Measurements from ENCODE around the gene NOTUM. TPM values are rescaled to one million over a fixed set of nuclear protein-coding genes. Genes with fewer than 3 reads are reported as not detected.
"Not testable (repeated sequence)": the region's sequence is repeated elsewhere in the genome, so short reads cannot be mapped to it uniquely, and the experiment has no call there.

Gene NOTUM
- polyA plus RNA-seq, 4 donors, result 1.0 to 1.1 TPM; not detected in 2

GRCh38 chr17:81983011-81983638 lies 22.1 kb upstream of the NOTUM start:
- Histone ChIP-seq H3K4me3 (ENCODE audit: low read depth in 1 of 3, low read length in 3 of 3) (no peak overlapping the region), H3K27me3 (ENCODE audit: control insufficient read depth in 3 of 3, insufficient read depth in 3 of 3, low read length in 3 of 3) (no peaks in the 10 kb centered on the region), H3K4me1 (ENCODE audit: control insufficient read depth in 3 of 3, insufficient read depth in 2 of 3, low read depth in 1 of 3, low read length in 2 of 3) (peaks cover 0 to 14% (median 3%) of the 10 kb centered on the region in 3 donors), H3K36me3 (ENCODE audit: control insufficient read depth in 3 of 3, insufficient read depth in 2 of 3, low read depth in 1 of 3, low read length in 3 of 3) (peaks cover 4 to 77% (median 4%) of the 10 kb centered on the region in 3 donors), H3K9me3 (ENCODE audit: control insufficient read depth in 2 of 2, insufficient read depth in 1 of 2, low read depth in 1 of 2, low read length in 1 of 2) (no peaks in the 10 kb centered on the region), H3K27ac (ENCODE audit: low read depth in 1 of 3, low read length in 2 of 3) (no peak overlapping the region)
- 85 to 92% (median 90%) methylated on average over 35 of the region's 35 CpGs for WGBS, 3 donors
- FAIRE-seq (no peak), DNase-seq (no peak)

GRCh38 chr17:81981511-81981910 lies 20.5 kb upstream of the NOTUM start:
- DNase-seq; FAIRE-seq; H3K4me3 ChIP-seq (ENCODE audit: low read depth in 1 of 3, low read length in 3 of 3); H3K9me3 ChIP-seq (ENCODE audit: control insufficient read depth in 2 of 2, insufficient read depth in 1 of 2, low read depth in 1 of 2, low read length in 1 of 2); H3K27me3 ChIP-seq (ENCODE audit: control insufficient read depth in 3 of 3, insufficient read depth in 3 of 3, low read length in 3 of 3); H3K27ac ChIP-seq (ENCODE audit: low read depth in 1 of 3, low read length in 2 of 3): not testable (repeated sequence)
- Histone ChIP-seq H3K4me1 (ENCODE audit: control insufficient read depth in 3 of 3, insufficient read depth in 2 of 3, low read depth in 1 of 3, low read length in 2 of 3) (peaks cover 0 to 19% (median 3%) of the 10 kb centered on the region in 3 donors), H3K36me3 (ENCODE audit: control insufficient read depth in 3 of 3, insufficient read depth in 2 of 3, low read depth in 1 of 3, low read length in 3 of 3) (peaks cover 4 to 66% (median 4%) of the 10 kb centered on the region in 3 donors)
- 96 to 97% (median 96%) methylated on average over 12 of the region's 12 CpGs for WGBS, 3 donors

- H3K4me1 ChIP-seq (ENCODE audit: control insufficient read depth in 3 of 3, insufficient read depth in 2 of 3, low read depth in 1 of 3, low read length in 2 of 3), result peaks cover 0 to 20% (median 3%) of the 10 kb centered on the region in 3 donors
- 82 to 86% (median 83%) methylated on average over 9 of the region's 9 CpGs for WGBS, 3 donors
- H3K4me3 ChIP-seq (ENCODE audit: low read depth in 1 of 3, low read length in 3 of 3), result no peak overlapping the region
- DNase-seq, result no peak
- H3K36me3 ChIP-seq (ENCODE audit: control insufficient read depth in 3 of 3, insufficient read depth in 2 of 3, low read depth in 1 of 3, low read length in 3 of 3), result peaks cover 3 to 59% (median 4%) of the 10 kb centered on the region in 3 donors
- no peaks in the 10 kb centered on the region for H3K9me3 ChIP-seq (ENCODE audit: control insufficient read depth in 2 of 2, insufficient read depth in 1 of 2, low read depth in 1 of 2, low read length in 1 of 2)
- H3K27ac ChIP-seq (ENCODE audit: low read depth in 1 of 3, low read length in 2 of 3), result no peak overlapping the region
- no peaks in the 10 kb centered on the region for H3K27me3 ChIP-seq (ENCODE audit: control insufficient read depth in 3 of 3, insufficient read depth in 3 of 3, low read length in 3 of 3)
- no peak for FAIRE-seq
These were observed 19.8 kb upstream of the NOTUM start for GRCh38 chr17:81980707-81981343.

DNA sequence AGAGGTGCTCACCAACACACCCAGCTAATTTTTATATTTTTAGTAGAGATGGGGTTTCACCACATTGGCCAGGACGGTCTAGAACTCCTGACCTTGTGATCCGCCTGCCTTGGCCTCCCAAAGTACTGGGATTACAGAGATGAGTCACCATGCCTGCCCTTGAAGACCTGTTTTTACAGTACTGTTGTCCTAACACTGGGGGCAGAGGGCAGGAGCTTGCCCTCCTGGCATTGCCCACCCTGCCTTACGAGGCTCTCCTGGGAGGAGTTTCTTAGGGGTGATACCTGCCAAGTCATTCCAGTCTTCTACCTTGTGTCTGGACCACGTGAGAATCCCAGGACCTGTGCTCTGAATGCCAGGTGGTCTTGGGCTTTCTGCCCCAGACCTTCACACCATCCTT lies 19.1 kb upstream of the NOTUM start:
- Histone ChIP-seq H3K36me3 (ENCODE audit: control insufficient read depth in 3 of 3, insufficient read depth in 2 of 3, low read depth in 1 of 3, low read length in 3 of 3) (peaks cover 0 to 52% (median 3%) of the 10 kb centered on the region in 3 donors), H3K4me3 (ENCODE audit: low read depth in 1 of 3, low read length in 3 of 3) (no peak overlapping the region), H3K4me1 (ENCODE audit: control insufficient read depth in 3 of 3, insufficient read depth in 2 of 3, low read depth in 1 of 3, low read length in 2 of 3) (peaks cover 0 to 20% (median 3%) of the 10 kb centered on the region in 3 donors), H3K9me3 (ENCODE audit: control insufficient read depth in 2 of 2, insufficient read depth in 1 of 2, low read depth in 1 of 2, low read length in 1 of 2) (no peaks in the 10 kb centered on the region), H3K27me3 (ENCODE audit: control insufficient read depth in 3 of 3, insufficient read depth in 3 of 3, low read length in 3 of 3) (no peaks in the 10 kb centered on the region), H3K27ac (ENCODE audit: low read depth in 1 of 3, low read length in 2 of 3) (no peak overlapping the region)
- 79 to 85% (median 83%) methylated on average over 4 of the region's 4 CpGs for WGBS, 3 donors
- FAIRE-seq (no peak), DNase-seq (no peak)

GRCh38 chr17:81978524-81979298 lies 17.7 kb upstream of the NOTUM start:
- peaks cover 0 to 20% (median 3%) of the 10 kb centered on the region in 3 donors for H3K4me1 ChIP-seq (ENCODE audit: control insufficient read depth in 3 of 3, insufficient read depth in 2 of 3, low read depth in 1 of 3, low read length in 2 of 3)
- peak overlapping the region in 1 of 3 donors; percentile 2 for H3K27ac ChIP-seq (ENCODE audit: low read depth in 1 of 3, low read length in 2 of 3)
- peaks cover 0 to 38% (median 0%) of the 10 kb centered on the region in 3 donors for H3K36me3 ChIP-seq (ENCODE audit: control insufficient read depth in 3 of 3, insufficient read depth in 2 of 3, low read depth in 1 of 3, low read length in 3 of 3)
- no peak for FAIRE-seq
- H3K4me3 ChIP-seq (ENCODE audit: low read depth in 1 of 3, low read length in 3 of 3), result peak overlapping the region in 1 of 3 donors; percentile 93
- DNase-seq, result peak; percentile 85 to 88
- no peaks in the 10 kb centered on the region for H3K27me3 ChIP-seq (ENCODE audit: control insufficient read depth in 3 of 3, insufficient read depth in 3 of 3, low read length in 3 of 3)
- whole genome bisulfite sequencing, 3 donors, result 26 to 72% (median 43%) methylated on average over 27 of the region's 27 CpGs
- peaks cover 0 to 4% of the 10 kb centered on the region in 2 donors for H3K9me3 ChIP-seq (ENCODE audit: control insufficient read depth in 2 of 2, insufficient read depth in 1 of 2, low read depth in 1 of 2, low read length in 1 of 2)

DNA sequence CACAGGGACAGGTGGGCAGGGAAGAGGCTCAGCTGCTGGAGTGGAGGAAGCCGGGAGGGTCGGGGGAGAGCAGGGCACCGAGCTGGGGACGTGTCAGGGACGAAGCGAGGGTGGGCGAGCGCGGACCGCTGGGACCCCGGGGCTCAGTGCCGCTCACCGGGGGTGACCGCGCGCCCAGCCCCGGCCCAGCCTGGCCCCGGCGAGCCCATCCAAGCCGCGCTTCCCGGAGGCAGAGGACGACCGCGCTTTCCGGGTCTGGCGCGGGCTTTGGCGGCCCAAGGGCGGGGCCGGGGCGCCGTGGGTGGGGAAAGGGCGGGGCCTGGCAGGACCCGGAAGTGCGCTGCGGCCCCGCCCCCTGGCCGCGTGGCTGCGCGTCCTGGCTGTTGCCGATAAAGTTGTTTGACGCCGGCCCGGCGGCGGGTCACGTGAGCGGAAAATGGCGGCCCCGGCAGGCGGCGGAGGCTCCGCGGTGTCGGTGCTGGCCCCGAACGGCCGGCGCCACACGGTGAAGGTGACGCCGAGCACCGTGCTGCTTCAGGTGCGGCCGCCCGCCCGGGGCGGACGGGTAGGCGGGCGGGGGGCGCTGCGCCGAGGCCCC lies 16.3 kb upstream of the NOTUM start, which contains the start of gene ASPSCR1:
ASPSCR1 (plus strand) TSS at position 419 of the 598 bp plus-strand sequence; CDS start at position 437, 18 bp downstream.
- 1% methylated on average over 38 to 76 of the region's 76 CpGs for WGBS, 3 donors
- no peak for FAIRE-seq
- H3K27me3 ChIP-seq (ENCODE audit: control insufficient read depth in 3 of 3, insufficient read depth in 3 of 3, low read length in 3 of 3), result no peaks in the 10 kb centered on the region

DNA sequence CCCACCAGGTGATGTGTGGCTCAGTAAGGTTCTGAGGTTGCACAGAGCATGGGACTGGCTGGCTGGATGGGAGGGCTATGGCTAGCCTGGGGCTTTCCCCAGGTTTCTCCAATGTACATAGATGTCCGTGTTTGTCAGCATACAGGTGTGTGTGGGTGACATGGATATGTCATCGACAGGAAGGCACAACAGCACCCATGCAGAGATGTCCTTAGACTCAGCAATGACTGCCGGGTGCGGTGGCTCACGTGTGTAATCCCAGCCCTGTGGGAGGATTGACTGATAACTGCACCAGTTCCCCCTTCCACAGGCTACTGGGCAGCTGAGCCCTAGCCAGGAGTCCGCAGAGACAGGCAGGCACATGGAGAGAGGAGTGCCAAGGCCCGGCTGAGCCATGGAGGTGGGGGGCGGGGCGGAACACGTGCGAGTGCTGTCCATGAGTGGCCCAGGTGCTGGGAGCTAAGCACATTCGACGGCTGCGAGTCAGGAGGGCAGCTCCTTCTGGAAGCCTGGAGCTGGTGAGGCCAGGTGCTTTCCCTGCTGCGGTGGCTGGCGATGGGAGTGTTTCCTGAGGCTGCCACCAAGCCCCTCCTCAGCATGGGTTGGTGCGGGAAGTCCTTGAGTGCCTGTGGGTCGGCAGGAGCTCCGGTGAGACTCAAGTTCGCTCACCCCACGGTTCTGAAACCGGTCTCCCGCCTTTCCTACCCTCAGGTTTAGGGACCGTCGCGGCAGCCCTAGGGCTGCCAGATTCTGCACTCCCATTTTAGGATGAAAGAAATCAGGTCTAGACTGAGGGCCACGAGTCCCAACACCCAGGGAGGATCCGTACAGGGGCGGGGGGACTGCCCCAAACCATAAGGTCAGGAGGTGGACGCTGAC lies 15.6 kb upstream of the NOTUM start:
- 20 to 26% (median 25%) methylated on average over 30 of the region's 30 CpGs for WGBS, 3 donors
- H3K4me3 ChIP-seq (ENCODE audit: low read depth in 1 of 3, low read length in 3 of 3), result peak overlapping the region; percentile 64 to 93 (median 90)
- DNase-seq (peak; percentile 39 to 63), FAIRE-seq (no peak)
- H3K36me3 ChIP-seq (ENCODE audit: control insufficient read depth in 3 of 3, insufficient read depth in 2 of 3, low read depth in 1 of 3, low read length in 3 of 3), result peaks cover 0 to 22% (median 0%) of the 10 kb centered on the region in 3 donors
- H3K27ac ChIP-seq (ENCODE audit: low read depth in 1 of 3, low read length in 2 of 3), result peak overlapping the region; percentile 63 to 98 (median 73)
- H3K27me3 ChIP-seq (ENCODE audit: control insufficient read depth in 3 of 3, insufficient read depth in 3 of 3, low read length in 3 of 3), result no peaks in the 10 kb centered on the region
- peaks cover 0 to 20% (median 3%) of the 10 kb centered on the region in 3 donors for H3K4me1 ChIP-seq (ENCODE audit: control insufficient read depth in 3 of 3, insufficient read depth in 2 of 3, low read depth in 1 of 3, low read length in 2 of 3)
- peaks cover 0 to 15% of the 10 kb centered on the region in 2 donors for H3K9me3 ChIP-seq (ENCODE audit: control insufficient read depth in 2 of 2, insufficient read depth in 1 of 2, low read depth in 1 of 2, low read length in 1 of 2)

More for the DNA sequence above, 16.3 kb upstream of the NOTUM start, which contains the start of gene ASPSCR1:
- peak; percentile 89 to 97 for DNase-seq
- H3K4me1 ChIP-seq (ENCODE audit: control insufficient read depth in 3 of 3, insufficient read depth in 2 of 3, low read depth in 1 of 3, low read length in 2 of 3), result peaks cover 0 to 20% (median 3%) of the 10 kb centered on the region in 3 donors
- peaks cover 0 to 26% (median 0%) of the 10 kb centered on the region in 3 donors for H3K36me3 ChIP-seq (ENCODE audit: control insufficient read depth in 3 of 3, insufficient read depth in 2 of 3, low read depth in 1 of 3, low read length in 3 of 3)
- peak within 1 kb of the TSS; percentile 67 to 93 (median 90) for H3K4me3 ChIP-seq (ENCODE audit: low read depth in 1 of 3, low read length in 3 of 3)
- peak within 1 kb of the TSS; percentile 69 to 98 (median 73) for H3K27ac ChIP-seq (ENCODE audit: low read depth in 1 of 3, low read length in 2 of 3)
- peaks cover 0 to 15% of the 10 kb centered on the region in 2 donors for H3K9me3 ChIP-seq (ENCODE audit: control insufficient read depth in 2 of 2, insufficient read depth in 1 of 2, low read depth in 1 of 2, low read length in 1 of 2)
